Neuron (in vitro differentiated cells): ENCODE data around the gene OR52B2.
"Not testable (repeated sequence)": the region's sequence is repeated elsewhere in the genome, so short reads cannot be mapped to it uniquely, and the experiment has no call there.

Source experiments
- H2AFZ ChIP-seq: one replicate; pipeline ENCODE4 v1.6.1; 2013; ENCODE audit warnings: low read depth, mild to moderate bottlenecking, inconsistent platforms, low read length, moderate library complexity
- H3K27me3 ChIP-seq: one replicate; pipeline ENCODE4 v1.6.1; 2013; ENCODE audit warnings: low read length; ENCODE audit not compliant: insufficient read depth
- H3K36me3 ChIP-seq: one replicate; pipeline ENCODE4 v1.6.1; 2013; ENCODE audit warnings: low read length; ENCODE audit not compliant: insufficient read depth
- H3K4me1 ChIP-seq: one replicate; pipeline ENCODE4 v1.6.1; 2013; ENCODE audit warnings: low read length; ENCODE audit not compliant: insufficient read depth
- H3K4me3 ChIP-seq: 2 replicates; pipeline ENCODE4 v1.5.1; 2013; ENCODE audit warnings: mild to moderate bottlenecking, low read length, moderate library complexity
- H3K9me3 ChIP-seq: one replicate; pipeline ENCODE4 v1.6.1; 2013; ENCODE audit warnings: low read length

The OR52B2 gene

DNA sequence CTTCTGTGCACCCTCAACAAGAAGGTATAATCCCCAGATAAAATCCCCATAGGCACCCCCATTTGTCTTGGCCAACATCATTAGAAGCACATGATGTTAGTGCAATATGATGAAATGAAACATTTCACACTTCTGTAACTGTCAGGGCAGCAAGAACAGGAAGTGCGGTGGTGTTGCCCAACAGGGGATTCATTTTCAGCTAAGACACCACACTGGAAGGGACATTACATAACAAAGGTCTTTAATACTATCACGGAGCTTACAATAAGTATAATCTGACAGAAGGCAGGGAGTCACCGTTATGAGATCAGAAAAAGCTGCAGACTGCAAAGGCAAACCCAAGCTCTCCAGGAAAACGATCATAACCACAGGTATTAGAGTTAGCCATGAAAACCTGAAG is 30.8 kb upstream of the OR52B2 start:
- H3K9me3 ChIP-seq, result no peaks in the 10 kb centered on the region
- H3K36me3 ChIP-seq, result peaks cover 5% of the 10 kb centered on the region

DNA sequence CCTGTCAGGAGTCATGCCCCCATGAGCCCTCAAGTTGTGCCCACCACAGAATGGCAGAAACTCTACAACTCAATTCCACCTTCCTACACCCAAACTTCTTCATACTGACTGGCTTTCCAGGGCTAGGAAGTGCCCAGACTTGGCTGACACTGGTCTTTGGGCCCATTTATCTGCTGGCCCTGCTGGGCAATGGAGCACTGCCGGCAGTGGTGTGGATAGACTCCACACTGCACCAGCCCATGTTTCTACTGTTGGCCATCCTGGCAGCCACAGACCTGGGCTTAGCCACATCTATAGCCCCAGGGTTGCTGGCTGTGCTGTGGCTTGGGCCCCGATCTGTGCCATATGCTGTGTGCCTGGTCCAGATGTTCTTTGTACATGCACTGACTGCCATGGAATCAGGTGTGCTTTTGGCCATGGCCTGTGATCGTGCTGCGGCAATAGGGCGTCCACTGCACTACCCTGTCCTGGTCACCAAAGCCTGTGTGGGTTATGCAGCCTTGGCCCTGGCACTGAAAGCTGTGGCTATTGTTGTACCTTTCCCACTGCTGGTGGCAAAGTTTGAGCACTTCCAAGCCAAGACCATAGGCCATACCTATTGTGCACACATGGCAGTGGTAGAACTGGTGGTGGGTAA is 29.2 kb upstream of the OR52B2 start, which contains the start of gene OR52W1:
TSS of gene OR52W1 (plus strand) at position 51 of the 637 bp plus-strand sequence. CDS start at position 51, 0 bp downstream.
- H3K4me1 ChIP-seq, result no peaks in the 10 kb centered on the region
- no peaks in the 10 kb centered on the region for H3K9me3 ChIP-seq
- H3K27me3 ChIP-seq, result no peaks in the 10 kb centered on the region
- H3K4me3 ChIP-seq, result no peak within 1 kb of the TSS
- no peak within 1 kb of the TSS for H2AFZ ChIP-seq
- no peaks in the 10 kb centered on the region for H3K36me3 ChIP-seq

More for the DNA sequence above, 30.8 kb upstream of the OR52B2 start:
- H3K27me3 ChIP-seq, result no peaks in the 10 kb centered on the region
- no peak overlapping the region for H3K4me3 ChIP-seq
- H3K4me1 ChIP-seq, result no peaks in the 10 kb centered on the region
- H2AFZ ChIP-seq, result no peak overlapping the region

DNA sequence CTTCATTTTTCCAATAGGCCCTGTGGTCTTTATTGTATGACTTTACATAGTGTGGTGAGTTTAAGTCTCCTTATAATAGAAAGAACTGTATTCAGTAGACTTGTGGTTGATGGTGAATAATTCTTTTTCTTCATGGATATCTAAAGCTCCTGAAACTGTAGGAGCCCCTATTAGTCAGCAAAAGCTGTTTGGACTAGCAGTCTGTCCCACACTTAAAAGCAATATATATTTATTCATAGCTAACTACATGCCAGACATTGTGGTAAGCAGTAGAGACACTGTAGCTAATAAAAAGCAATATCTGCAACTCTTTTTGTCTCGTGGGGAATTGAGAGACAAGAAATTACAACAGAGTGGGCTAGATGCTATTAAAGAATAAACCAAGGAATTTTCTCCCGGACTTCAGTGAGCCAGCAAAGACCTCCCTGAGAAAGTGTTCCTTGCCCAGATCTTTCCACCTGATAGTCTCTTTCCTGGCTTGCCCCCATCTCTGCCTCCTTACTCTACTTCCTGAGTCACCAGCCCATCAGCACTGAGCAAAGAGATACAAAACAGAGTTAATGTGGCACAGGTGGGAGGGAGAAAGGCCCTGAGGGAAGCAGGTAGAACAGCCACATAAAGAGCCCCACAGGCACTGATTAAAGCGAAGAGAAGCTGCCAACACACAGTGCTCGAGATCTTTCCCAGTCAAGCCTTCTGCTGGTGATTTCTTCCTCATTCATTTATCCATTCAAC is 27.5 kb upstream of the OR52B2 start:
- H2AFZ ChIP-seq, result no peak overlapping the region
- H3K4me3 ChIP-seq, result no peak overlapping the region
- no peaks in the 10 kb centered on the region for H3K27me3 ChIP-seq
- H3K4me1 ChIP-seq, result no peaks in the 10 kb centered on the region
- H3K9me3 ChIP-seq, result no peaks in the 10 kb centered on the region
- no peaks in the 10 kb centered on the region for H3K36me3 ChIP-seq

DNA sequence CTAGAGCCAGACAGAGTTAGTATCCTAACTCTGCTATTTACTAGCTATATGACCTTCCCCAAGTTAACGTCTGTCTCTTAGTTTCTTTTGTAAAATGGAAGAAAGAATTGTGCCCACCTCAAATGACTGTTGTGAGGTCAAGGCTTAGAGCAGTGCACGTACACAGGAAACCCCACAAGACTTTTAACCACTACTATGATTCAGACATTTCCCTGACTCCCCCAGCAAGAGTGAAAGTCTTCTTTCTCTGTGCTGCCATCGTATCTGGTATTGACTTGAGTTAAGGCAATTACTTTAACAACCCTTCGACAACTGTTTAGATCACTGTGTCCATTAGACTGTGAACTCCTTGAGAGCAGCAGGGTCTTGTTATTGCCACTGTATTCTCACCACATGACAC is 26.3 kb upstream of the OR52B2 start:
- Histone ChIP-seq H3K36me3 (no peaks in the 10 kb centered on the region), H2AFZ (no peak overlapping the region), H3K4me1 (no peaks in the 10 kb centered on the region), H3K27me3 (no peaks in the 10 kb centered on the region), H3K9me3 (no peaks in the 10 kb centered on the region), H3K4me3 (no peak overlapping the region)

DNA sequence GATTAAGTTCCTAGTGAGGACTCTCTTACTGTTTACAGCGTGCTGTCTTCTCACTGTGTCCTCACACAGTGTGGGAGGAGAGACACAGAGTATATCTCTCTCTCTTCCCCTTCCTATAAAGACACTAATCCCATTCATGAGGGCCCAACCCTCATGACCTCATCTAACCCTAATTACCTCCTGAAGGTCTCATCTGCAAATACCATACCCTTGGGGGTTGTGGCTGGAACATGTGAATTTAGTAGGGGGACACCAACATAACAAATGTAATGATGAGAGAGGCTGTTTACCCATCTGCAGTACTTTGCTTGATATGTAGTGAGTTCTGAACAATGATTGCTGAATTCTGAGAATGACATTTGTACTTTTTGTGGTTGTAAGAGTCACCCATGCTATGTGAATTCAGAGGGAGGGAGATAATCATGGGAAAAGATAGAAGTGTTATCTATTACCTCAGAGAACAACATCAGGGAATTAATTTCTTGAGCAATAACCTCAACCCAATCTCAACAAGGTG is 24.0 kb upstream of the OR52B2 start:
- Histone ChIP-seq H3K36me3 (no peaks in the 10 kb centered on the region), H3K9me3 (no peaks in the 10 kb centered on the region), H2AFZ (no peak overlapping the region), H3K4me1 (no peaks in the 10 kb centered on the region), H3K4me3 (no peak overlapping the region), H3K27me3 (no peaks in the 10 kb centered on the region)

DNA sequence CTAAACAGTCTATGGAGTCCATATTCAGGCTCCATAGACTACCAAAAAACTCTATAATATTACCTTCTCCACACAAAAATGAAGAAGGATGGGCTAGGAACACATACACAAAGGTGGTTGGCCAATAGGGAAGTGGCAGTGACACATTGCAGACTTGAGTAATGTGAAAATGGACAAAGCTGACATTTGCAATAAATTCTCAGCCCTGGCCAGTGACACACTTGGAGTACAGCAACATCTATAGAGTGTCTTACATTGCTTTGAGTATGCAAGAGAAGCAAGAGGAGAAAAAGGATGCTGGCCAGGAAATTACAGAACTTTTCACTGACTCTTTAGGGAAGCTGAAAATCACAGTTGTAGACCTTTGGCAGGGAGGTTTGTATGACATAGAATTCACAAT is 21.6 kb upstream of the OR52B2 start:
- Histone ChIP-seq H3K4me3 (no peak overlapping the region), H3K9me3 (no peaks in the 10 kb centered on the region), H3K27me3 (no peaks in the 10 kb centered on the region), H2AFZ (no peak overlapping the region), H3K4me1 (no peaks in the 10 kb centered on the region), H3K36me3 (no peaks in the 10 kb centered on the region)

DNA sequence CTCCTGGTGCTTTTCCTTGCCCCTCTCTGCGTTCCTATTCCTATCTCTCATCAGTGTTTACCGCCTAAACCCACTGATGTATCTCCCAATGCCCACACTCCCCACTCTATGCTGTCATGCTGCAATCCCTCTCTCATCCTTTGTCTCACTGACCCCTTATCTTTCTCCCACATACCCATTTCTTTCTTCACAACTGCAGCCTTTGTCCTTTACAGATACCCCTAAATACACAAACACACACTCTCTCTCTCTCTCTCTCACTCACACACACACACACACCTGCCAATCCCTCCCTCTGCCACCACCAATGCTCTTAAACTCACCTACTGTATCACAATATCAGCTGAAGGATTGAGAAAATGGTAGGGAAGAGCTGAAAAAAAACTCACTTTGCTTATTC is 5.3 kb upstream of the OR52B2 start:
- H3K9me3 ChIP-seq, result no peaks in the 10 kb centered on the region
- H3K36me3 ChIP-seq, result no peaks in the 10 kb centered on the region
- H3K4me1 ChIP-seq, result no peaks in the 10 kb centered on the region
- H3K4me3 ChIP-seq, result no peak overlapping the region
- peaks cover 3% of the 10 kb centered on the region for H3K27me3 ChIP-seq
- H2AFZ ChIP-seq, result no peak overlapping the region

DNA sequence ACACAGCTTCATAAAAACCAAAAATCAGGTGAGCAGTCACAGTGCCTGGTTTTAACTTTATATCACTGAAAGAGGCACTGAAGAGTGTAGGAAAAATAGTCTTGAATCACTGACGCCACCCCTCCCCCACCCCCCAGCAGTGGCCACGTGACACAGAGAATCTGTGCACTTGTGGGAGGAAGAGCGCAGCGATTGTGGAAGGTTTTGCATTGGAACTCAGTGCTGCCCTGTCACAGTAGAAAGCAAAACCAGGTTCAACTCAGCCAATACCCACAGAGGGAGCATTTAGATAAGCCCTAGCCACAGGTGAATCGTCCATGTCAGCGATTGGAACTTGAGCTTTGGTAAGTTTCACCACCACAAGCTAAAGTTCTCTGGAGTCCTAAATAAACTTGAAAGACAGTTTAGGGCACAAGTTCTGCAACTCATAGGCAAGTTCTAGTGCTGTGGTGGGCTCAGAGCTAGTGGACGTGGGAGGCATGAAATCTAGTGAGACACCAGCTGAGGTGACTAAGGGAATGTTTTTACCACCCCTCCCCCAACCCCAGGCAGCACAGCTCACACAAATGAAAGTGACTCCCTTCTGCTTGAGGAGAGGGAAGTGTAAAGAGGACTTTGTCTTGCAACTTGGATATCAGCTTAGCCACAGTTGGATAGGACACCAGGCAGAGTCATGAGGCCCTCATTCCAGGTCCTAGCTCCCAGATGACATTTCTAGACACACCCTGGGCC is 13.3 kb downstream of the OR52B2 start:
- Histone ChIP-seq H3K36me3 (no peaks in the 10 kb centered on the region), H3K27me3 (no peaks in the 10 kb centered on the region), H2AFZ (no peak overlapping the region), H3K9me3 (no peaks in the 10 kb centered on the region), H3K4me1 (no peaks in the 10 kb centered on the region), H3K4me3 (no peak overlapping the region)

DNA sequence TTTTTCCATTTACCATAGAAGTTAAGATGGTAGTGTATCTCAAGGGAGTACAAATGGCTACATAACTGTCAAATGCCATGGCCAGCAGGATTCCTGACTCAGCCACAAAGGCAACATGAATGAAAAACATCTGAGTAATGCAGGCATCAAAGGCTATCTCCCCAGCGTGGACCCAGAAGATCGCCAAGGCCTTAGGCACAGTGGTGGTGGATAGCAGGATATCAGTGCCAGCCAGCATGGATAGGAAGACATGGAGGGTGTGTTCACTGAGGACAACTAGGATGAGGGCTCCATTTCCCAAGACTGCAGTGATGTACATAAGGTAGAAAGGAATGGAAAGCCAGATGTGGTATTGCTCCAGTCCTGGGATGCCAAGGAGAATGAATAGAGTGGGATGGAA is 18.0 kb downstream of the OR52B2 start:
- H3K4me3 ChIP-seq, result no peak overlapping the region
- H2AFZ ChIP-seq, result no peak overlapping the region
- H3K4me1 ChIP-seq, result no peaks in the 10 kb centered on the region
- no peaks in the 10 kb centered on the region for H3K9me3 ChIP-seq
- no peaks in the 10 kb centered on the region for H3K36me3 ChIP-seq
- H3K27me3 ChIP-seq, result no peaks in the 10 kb centered on the region

DNA sequence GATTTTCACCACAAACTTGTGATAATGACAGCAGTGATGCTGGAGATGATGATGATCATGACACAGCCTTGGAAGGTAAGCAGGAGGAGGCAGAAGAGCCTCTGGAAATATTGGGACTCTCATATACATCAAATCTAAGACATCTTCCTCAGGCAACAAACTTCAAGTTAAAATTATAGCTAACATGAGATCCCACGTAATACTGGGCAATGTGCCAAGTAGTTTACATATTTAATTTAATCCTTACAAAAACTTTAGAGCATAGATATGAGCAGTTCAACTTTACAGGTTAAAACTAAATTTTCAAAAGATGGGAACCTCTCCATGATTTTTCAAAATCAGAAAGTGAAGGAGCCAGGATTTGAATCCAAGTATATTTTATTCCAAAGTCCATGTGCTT is 19.0 kb downstream of the OR52B2 start:
- H3K4me3 ChIP-seq, result no peak overlapping the region
- no peaks in the 10 kb centered on the region for H3K9me3 ChIP-seq
- no peaks in the 10 kb centered on the region for H3K27me3 ChIP-seq
- no peaks in the 10 kb centered on the region for H3K4me1 ChIP-seq
- H2AFZ ChIP-seq, result no peak overlapping the region
- no peaks in the 10 kb centered on the region for H3K36me3 ChIP-seq

DNA sequence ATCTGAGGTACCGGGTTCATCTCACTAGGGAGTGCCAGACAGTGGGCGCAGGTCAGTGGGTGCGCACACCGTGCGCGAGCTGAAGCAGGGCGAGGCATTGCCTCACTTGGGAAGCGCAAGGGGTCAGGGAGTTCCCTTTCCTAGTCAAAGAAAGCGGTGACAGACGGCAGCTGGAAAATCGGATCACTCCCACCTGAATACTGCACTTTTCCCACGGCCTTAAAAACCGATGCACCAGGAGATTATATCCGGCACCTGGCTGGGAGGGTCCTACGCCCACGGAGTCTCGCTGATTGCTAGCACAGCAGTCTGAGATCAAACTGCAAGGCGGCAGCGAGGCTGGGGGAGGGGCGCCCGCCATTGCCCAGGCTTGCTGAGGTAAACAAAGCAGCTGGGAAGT is 26.4 kb downstream of the OR52B2 start:
- H3K9me3 ChIP-seq, H2AFZ ChIP-seq, H3K36me3 ChIP-seq, H3K27me3 ChIP-seq, H3K4me3 ChIP-seq, H3K4me1 ChIP-seq: not testable (repeated sequence)

DNA sequence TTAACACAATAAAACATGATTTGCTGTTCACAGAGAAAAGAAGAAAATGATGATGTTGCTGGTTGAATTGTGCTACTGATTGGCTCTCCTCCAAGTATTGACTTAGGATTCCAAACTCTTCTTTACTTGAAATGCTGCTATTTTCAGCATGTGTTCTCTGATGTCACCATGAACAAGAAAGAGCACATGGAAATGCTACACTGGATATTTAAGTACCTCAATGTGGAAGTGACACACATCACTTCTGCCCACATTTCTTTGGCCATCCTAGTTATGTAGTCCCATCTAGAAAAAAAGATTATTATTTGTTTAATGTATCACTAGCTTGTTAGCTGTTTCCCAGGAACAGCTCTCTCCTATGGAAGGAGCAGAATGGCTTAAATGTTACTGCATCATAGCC is 27.2 kb downstream of the OR52B2 start:
- H3K9me3 ChIP-seq, result no peaks in the 10 kb centered on the region
- H2AFZ ChIP-seq, result no peak overlapping the region
- H3K4me1 ChIP-seq, result peaks cover 2% of the 10 kb centered on the region
- no peak overlapping the region for H3K4me3 ChIP-seq
- no peaks in the 10 kb centered on the region for H3K27me3 ChIP-seq
- H3K36me3 ChIP-seq, result no peaks in the 10 kb centered on the region

DNA sequence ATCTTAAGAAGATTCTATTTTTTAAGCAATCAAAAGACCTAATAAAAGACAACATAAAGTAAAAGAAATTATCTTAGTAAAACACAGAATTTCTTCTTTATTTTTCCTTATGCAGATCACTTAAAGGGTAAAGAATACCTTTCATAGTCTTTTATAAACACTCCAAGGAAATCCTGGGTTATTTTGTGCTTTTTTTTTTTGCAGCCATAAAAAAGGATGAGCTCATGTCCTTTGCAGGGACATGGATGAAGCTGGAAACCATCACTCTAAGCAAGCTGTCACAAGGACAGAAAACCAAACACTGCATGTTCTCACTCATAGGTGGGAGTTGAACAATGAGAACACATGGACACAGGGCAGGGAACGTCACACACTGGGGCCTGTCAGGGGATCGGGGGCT is 34.2 kb downstream of the OR52B2 start:
- not testable (repeated sequence) for H3K4me1 ChIP-seq, H3K9me3 ChIP-seq, H2AFZ ChIP-seq, H3K27me3 ChIP-seq, H3K4me3 ChIP-seq, H3K36me3 ChIP-seq
